NOMO-1 (cell line): Measurements from ENCODE around the gene RNPC3.

Source experiments
- DNase-seq, 2 experiments: peaks; one replicate each; lab custom pipeline; 2025; ENCODE audit not compliant: unreplicated experiment in 2 of 2; lab: John Stamatoyannopoulos, UW

RNPC3 gene, protein sequence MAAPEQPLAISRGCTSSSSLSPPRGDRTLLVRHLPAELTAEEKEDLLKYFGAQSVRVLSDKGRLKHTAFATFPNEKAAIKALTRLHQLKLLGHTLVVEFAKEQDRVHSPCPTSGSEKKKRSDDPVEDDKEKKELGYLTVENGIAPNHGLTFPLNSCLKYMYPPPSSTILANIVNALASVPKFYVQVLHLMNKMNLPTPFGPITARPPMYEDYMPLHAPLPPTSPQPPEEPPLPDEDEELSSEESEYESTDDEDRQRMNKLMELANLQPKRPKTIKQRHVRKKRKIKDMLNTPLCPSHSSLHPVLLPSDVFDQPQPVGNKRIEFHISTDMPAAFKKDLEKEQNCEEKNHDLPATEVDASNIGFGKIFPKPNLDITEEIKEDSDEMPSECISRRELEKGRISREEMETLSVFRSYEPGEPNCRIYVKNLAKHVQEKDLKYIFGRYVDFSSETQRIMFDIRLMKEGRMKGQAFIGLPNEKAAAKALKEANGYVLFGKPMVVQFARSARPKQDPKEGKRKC

DNA sequence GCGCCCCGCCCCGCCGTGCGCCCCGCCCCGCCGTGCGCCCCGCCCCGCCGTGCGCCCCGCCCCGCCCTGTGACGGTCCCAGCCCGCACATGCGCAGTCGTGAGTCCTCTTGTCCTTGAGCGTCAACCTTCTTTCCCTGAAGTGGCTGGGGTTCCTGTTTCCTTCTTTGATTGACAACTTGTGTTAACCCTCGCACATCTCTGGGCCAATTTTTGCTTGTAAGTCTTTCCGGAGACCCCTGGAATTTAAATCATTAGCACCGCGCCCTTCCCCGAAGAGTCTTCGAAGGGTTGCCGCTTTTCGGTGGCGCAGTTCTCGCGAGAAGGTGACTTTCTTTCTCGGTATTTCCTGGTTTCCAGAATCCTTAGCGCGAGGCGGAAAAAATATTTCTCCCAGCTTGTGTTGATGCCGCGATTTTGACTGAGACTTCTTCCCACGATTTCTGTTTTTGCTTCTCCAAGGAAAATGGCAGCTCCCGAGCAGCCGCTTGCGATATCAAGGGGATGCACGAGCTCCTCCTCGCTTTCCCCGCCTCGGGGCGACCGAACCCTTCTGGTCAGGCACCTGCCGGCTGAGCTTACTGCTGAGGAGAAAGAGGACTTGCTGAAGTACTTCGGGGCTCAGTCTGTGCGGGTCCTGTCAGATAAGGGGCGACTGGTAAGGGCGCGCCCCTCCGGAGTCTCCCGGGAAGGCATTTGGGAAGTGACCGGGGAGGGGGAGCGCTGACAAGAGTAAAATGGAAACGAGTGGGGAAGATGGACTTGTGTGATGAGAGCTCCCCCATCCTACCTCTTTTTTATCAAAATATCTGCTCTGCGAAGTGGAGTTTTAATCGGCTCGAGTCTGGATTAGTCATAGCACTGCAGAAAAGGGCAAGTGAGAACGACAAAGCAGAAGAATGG, at the start of gene RNPC3:
RNPC3 (plus strand) TSS at position 93 of the 901 bp plus-strand sequence; CDS start at position 465, 372 bp downstream.
- peak; percentile 71 to 81 for DNase-seq

DNA sequence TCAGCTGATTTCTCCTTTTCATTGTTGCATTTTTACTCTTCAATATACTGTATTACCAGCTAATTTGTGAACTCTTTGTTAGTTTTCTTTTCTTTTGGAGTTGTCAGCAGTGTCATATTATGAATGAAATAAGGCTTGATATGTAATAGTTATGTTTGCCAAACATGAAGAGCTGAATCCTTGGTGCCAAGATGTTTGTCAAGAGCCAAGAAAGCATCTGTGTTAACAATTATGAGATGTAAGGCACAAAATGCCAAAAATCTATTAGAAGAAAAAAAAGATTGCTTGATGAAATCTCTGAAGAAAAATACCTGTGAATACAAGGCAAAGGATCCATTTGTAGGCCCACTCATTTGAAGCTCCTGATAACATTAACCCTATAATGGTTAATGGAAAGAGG, 48.4 kb upstream of the RNPC3 start:
- no peak for DNase-seq

DNA sequence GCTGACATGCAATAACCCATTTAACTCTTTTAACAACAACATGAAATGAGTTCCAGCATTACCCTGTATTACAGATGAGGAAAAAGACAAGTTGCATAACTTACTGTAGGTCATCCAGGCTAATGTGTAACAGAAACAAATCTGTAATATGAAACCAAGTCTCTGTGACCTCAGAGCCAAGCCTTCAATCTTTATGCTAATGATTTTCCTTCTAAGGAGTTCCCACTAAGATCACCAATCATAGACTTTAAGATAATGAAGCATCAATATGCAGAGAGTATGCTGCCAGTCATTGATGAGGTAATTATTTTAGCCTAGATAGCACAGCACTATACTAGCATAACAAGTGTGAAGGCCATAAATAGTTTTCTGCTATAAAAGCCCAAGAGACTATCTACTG, 35.6 kb upstream of the RNPC3 start:
- no peak for DNase-seq

DNA sequence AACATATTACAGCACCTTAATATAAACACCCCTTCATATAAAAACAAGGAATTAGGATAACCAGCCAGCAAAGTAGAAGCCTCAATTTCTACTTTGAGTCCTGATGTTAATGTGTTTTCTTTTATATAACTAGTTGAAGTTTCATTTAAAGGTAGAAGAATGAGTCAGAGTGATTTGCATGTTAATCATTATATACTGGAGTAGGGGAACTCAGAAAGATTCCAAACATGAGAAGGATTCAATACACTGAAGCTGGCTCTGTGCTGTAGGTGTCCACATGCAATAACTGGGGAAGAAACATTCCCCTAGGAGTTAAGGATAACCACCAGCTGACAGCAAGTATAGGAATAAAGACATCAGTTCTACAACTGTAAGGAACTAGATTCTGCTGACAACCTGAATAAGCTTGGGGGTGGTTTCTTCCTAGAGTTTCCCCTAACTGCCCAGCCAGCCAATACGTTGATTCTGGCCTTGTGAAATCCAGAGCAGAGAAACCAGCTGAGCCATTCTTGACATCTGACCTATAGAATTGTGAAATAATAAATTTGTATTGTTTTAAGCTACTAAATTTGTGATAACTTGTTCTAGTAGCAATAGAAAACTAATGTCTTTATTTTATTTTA, 33.4 kb upstream of the RNPC3 start:
- no peak for DNase-seq

DNA sequence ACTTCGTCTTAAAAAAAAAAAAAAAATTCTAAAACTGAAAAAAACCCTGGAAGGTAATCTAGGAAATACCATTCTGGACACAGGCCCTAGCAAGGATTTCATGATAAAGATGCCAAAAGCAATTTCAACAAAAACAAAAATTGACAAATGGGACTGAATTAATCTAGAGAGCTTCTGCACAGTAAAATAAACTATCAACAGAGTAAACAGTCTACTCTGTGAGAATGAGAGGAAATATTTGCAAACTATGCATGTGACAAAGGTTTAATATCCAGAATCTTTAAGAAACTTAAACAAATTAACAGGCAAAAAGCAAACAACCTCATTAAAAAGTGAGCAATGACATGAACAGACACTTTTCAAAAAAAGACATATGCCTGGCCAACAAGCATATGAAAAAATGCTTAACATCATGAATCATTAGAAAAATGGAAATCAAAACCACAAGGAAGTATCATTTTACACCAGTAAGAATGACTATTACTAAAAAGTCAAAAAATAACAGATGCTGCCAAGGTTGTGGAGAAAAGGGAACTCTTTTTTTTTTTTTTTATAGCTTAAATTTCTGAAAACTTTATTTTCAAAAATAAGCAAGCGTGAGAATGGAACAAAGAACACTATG, 29.4 kb upstream of the RNPC3 start:
- DNase-seq = no peak

DNA sequence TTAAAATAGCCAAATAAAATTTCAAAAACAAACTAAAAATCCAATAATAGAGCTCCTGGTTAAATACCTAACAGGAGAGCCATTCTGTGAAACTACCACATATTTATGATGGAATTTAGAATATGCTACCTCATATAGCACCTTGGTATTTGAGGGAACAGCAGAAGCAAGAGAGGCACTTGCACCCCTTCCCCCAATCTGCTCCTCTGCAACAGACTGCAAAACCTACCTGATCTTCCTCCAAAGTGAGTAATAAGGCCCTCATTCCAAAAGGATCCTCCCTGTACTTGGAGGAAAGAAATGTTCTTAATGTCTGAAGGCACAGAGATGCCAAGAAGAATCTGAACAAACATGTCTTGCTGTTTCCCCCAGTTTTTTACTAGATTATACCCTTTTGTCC, 28.1 kb upstream of the RNPC3 start:
- DNase-seq = no peak

DNA sequence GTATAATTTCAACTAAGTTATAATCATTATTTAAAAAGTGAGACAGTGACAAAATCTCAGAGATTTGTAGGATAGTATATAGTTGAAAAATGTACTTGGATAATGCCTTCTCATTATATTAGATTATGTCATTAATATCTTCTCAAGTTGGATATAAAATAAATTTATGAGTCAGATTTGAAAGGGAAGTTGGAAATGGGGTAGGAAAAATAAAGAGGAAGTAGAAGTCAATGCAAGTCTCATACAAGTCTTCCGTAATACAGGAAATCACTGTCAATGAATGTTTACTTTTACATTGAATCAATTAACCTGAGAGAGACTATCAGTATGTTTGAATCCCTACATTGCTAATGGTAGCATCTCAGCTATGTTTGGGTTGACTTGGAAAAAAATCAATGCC, 16.2 kb upstream of the RNPC3 start:
- DNase-seq = peak in 1 of 2 experiments; percentile 19

DNA sequence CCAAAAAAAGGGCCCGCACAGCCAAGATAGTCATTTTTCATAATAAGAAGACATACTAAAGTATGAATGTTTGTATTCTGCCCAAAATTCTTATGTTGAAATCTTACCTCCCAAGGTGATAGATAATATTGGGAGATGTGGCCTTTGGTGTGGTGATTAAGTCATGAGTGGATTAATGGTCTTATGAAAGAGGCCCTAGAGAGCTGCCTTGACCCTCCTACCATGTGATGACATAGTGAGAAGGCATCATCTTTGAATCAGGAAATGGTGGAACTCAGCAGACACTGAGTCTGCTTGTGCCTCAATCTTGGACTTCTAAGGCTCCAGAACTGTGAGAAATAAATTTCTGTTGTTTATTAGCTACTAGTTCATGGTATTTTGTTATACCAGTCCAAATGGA, 11.8 kb upstream of the RNPC3 start:
- no peak for DNase-seq

DNA sequence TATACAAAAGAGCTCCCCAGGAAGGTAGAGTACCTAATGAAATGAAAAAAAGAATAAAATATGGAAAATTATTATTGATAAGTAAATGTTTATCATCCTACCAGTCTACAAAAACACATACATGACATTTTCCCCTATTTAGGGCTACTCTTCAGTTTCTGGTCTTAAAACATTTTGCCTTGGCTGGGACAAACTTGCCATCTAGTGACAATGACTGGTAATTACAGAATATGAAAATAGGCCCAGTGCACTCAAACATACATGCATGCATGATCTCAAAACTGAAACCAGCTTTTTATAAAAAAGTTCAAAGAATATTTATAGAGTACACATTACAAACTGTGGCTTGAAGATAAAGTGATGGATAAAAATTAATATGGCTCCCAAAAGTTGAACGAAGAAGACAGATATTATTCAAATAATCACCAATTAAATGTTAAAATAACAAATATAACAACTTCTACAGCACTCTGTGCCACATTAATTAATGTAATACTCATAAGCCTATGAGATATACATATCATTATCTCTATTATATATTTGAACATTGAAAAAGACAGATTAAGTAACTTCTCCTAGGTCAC, 10.5 kb upstream of the RNPC3 start:
- DNase-seq = peak; percentile 40 to 44

DNA sequence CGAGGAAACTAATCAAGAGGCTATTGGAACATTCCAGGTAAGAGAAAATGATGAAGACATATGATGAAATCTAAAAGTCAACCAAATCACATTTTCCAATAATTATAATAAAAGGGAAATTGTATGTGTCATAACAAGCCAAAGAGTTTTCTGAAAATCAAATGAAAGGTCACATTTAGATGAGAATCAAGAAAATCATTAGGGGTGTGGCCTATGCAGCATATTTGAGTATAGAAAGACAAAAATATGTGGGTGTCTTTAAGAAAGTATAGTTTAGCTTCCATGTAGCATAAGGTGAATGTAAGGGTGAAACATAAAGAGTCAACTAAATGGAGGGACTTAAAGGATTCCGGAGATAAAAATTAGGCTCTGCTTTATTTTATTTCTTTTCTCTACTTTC, 9.2 kb upstream of the RNPC3 start:
- no peak for DNase-seq

DNA sequence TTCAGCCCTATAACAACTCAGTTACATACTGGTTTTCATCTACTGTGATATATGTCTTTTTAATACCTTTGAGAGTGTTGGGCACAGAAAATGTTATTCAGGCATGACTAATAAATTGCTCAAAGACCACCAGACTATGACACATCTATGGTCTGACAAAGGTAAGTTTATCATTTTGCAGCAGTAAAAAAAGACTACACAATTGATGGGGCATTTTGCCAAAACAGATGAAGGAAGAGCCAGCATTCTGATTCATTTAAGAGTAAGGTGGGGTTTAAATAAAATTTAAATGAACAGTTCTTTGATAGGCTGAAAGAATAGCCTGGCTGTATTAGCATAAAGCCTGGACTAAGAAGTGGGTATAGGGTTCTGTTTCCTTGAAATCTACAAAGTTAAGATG, 8.8 kb upstream of the RNPC3 start:
- DNase-seq = no peak

DNA sequence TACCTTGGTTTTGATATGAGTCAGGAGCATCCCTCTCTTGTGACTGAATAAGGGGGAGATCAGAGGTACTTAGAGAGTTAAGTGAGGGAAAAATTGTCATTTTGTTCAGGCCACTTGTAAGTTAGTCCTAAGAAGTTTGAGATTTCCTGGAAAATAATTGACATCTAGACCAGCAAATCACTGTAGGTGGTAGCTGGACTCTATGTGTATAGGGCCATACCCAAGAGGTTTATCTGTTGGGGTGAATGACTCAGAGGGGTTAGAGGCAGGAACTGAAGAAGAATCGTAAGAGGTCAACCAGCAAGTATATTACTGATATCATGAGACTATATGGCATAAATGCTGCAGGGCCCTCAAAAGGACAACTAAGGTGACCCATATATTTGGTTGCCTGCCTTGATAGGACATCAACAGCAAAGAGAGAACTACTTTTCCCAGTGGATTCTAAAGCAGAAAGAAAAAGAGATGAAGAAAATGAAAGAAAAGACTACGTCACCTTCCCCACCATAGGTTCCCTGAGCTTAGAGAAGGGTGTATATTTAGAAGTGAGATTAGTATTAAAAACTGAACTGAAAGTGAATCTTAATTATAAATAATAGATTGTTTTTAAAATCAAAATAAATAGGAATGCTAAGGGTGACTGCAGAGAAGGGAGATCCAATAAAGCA, 8.0 kb upstream of the RNPC3 start:
- no peak for DNase-seq

DNA sequence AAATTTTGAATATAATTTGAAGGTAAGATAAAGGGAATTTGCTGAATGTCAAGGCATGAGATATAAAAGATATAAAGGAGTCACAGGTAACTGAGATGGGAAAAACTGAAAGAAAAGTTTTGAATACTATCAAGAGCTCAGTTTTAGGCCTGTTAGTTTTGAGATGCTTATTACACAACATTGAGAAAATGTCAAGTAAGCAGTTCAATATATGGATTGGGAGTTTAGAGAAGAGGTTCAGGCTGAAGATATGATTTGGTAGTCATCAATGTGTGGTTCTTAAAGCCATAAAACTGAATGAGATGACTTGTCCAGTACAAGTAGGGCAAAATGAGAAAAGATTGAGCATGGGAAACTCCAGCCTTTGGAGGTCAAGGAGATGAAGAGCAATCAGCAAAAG, 4.7 kb upstream of the RNPC3 start:
- no peak for DNase-seq

DNA sequence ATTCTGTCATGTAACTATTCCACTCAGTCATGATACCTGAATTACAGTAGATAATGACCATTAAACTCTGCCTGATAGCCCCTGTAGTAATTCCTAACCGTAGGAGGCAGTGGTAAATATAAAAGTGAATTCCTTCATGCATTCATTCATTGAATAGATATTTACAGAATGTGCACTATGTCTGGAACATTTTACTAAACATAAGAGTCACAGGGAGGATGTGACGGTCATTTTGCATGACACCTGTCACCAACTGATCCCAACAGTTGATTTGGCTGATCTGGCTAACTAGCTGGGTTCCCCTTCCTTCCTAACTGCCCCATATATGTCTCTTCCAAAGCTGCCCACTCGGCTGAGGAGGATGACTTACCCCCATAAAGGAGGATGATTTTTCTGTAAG, 2.2 kb upstream of the RNPC3 start:
- no peak for DNase-seq

DNA sequence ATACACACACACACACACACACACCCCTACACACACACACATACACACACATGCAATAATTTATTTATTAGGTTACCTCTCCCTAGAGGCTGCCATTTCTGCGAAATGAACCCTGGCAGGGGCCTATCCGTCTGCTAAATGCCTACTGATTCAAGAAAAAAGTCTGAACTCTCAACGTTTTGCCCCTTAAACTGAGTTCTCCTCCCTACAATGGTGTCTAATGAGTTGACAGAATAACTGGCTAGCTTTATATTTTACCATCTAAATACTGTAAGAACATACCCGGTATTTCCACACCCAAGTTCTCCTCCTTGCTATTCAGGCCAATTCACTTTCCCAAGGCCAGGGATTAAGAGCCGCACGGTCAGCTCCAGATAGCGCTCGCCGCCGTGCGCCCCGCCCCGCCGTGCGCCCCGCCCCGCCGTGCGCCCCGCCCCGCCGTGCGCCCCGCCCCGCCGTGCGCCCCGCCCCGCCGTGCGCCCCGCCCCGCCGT, 339 bp upstream of the RNPC3 start:
- peak; percentile 24 to 50 for DNase-seq

DNA sequence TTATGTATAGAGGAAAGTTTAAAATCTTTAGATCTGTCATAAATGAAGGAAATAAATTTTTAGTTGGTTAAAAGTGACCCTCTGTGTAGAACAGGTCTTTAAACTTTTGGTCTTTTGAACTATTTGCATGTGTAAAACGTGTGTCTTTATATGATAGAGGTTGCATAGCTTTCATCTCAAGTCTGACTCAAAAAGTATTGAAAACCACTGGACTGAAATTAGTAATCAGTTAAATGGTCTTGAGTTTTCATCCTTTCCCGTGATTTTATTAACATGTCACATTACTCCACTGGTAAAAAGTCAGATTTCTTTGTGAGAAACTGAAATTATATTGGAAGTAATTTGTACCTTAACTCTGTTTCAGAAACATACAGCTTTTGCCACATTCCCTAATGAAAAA, 1.8 kb downstream of the RNPC3 start:
- no peak for DNase-seq

DNA sequence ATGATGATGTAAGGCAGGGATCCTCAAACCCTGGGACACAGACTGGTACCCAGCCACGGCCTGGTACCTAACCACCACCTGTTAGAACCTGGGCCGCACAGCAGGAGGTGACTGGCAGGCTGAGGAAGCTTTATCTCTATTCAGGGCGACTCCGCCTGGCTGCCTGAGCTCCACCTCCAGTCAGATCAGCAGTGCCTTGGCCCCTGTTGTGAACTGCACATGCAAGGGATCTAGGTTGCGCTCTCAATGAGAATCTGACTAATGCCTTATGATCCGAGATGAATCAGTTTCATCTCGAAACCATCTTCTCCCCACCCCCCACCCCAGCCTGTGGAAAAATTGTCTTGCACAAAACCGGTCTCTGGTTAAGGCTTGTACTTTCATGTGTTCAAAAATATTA, 4.2 kb downstream of the RNPC3 start:
- no peak for DNase-seq

DNA sequence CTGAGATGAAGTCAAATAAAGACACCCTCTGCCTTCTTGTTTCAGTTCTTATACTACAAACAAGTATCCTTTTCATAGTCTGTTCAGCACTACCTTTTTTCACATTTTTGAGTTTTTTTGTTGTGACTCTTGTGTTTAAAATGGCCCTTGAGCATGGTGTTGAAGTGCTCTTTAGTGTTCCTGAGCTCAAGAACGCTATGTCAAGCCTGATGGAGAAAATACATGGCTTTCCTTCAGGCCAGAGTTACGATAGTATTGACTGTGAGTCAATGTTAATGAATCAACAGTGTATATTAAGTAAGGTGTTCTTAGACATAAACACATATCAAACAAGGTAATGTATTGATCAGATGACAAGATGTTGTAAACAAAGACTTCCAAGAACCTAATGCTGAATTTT, 12.7 kb downstream of the RNPC3 start:
- DNase-seq = no peak

DNA sequence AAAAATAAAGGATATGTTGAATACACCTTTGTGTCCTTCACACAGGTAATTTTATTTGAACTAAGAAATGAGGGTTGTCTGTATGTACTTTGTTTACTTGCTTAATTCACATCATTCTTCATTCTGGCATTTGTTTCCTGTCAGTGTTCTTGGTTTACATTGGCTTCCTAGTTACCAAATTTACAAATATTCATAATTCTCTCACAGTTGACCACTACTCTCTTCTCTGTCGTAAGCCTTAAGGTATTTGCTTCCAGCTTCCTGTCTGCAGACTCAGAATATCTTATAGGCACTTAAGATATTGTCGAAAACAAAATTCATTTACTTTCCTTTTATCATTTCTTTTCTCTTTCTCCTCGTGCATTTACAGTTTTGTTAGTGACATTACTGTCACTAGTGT, 15.9 kb downstream of the RNPC3 start:
- no peak for DNase-seq

DNA sequence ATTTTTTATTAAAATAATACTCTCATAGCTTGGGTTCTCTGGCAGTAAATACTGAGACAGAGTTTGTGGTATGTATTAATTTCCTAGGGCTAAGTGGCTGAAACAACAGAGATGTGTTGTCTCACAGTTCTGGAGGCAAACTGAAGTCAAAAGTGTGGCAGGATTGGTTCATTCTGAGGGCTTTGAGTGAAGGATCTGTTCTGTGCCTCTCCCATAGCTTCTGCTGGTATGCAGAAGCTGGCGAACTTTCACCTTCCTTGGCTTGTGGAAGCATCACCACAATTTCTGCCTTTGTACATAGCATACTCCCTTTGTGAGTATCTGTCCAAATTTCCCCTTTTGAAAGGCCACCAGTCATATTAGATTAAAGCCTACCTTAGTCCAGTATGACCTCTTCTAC, 21.0 kb downstream of the RNPC3 start:
- no peak for DNase-seq
